ENCODE results near the gene HCN4. TPM values are rescaled to one million over a fixed set of nuclear protein-coding genes. Genes with fewer than 3 reads are reported as not detected.
A peak's percentile ranks its signal among the peaks of the same experiment; 100 is the strongest.

HCN4 gene
- total and polyA plus RNA-seq, 10 donors, result not detected

DNA sequence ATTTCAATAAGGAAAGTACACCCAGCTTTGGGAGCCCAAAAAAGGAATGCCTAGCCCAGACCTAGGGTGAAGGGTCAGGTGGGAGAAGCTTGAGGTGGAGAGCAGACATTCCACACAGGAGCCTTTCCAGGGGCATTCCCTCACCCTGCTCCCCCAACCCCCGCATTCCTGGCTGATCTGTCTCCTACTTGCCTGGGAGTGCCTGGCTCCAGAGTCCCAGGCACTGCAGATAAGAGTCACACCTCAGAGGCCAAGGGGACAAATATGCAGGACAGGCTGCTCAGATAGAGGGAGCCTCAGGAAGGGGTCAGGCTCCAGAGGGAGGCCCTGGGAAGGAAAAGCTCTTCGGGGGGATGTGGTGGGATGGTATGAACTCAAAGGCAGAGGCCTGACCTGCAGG, 20.8 kb upstream of the HCN4 start:
- Histone ChIP-seq H3K27me3 (replicated peaks in 1 of 7) (peaks cover 0 to 66% (median 4%) of the 10 kb centered on the region in 7 donors), H3K4me3 (no peak overlapping the region), H3K9me3 (no peaks in the 10 kb centered on the region), H3K4me1 (no peaks in the 10 kb centered on the region), H3K36me3 (no peaks in the 10 kb centered on the region), H3K27ac (no peak overlapping the region)
- peak; percentile 60 for DNase-seq
- intact Hi-C loops (cut with DNase I; ENCODE audit: low total_unique reads), result no loop called here
- TF ChIP-seq, protein P1, sequence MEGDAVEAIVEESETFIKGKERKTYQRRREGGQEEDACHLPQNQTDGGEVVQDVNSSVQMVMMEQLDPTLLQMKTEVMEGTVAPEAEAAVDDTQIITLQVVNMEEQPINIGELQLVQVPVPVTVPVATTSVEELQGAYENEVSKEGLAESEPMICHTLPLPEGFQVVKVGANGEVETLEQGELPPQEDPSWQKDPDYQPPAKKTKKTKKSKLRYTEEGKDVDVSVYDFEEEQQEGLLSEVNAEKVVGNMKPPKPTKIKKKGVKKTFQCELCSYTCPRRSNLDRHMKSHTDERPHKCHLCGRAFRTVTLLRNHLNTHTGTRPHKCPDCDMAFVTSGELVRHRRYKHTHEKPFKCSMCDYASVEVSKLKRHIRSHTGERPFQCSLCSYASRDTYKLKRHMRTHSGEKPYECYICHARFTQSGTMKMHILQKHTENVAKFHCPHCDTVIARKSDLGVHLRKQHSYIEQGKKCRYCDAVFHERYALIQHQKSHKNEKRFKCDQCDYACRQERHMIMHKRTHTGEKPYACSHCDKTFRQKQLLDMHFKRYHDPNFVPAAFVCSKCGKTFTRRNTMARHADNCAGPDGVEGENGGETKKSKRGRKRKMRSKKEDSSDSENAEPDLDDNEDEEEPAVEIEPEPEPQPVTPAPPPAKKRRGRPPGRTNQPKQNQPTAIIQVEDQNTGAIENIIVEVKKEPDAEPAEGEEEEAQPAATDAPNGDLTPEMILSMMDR (IDR thresholded peaks at IDR 0.05 in 8 of 11, conservative IDR thresholded peaks at IDR 0.05 in 3 of 11), result no peak
- TF ChIP-seq POLR2A (IDR thresholded peaks at IDR 0.05) (no peak), POLR2AphosphoS5 (IDR thresholded peaks at IDR 0.05) (no peak)
- WGBS, 5 donors, result 36 to 79% (median 52%) methylated on average over 2 of the region's 2 CpGs

DNA sequence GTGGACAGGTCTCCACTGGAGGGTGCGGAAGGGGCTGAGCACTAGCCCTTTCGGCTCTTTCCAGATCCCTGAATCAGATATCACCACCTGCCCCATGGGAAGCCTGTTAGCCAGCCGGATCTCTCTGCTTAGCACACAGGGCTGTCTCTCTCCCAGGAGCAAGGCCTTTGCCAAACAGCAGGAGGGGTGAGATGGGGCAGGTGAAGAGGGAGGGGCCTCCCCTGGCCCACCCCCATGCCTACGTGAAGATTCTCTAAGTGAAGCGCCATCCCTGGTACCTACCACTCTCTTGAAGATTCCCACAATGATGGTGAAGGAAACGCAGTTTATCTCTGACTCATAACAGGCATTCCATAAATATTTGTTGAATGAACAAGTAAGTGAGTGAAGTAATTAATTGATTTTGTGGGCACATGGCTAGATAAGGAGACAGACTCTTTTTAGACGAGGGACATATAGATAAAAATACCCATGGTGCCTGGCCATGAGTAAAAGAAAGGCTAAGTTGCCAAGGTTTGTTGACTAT, 19.6 kb upstream of the HCN4 start:
- intact Hi-C loops (cut with DNase I; ENCODE audit: low total_unique reads), result no loop called here
- TF ChIP-seq POLR2A (IDR thresholded peaks at IDR 0.05), result no peak
- TF ChIP-seq, protein P1 (IDR thresholded peaks at IDR 0.05 in 8 of 11, conservative IDR thresholded peaks at IDR 0.05 in 3 of 11), result no peak
- TF ChIP-seq POLR2AphosphoS5 (IDR thresholded peaks at IDR 0.05), result no peak

GRCh38 chr15:73387507-73388255, 18.9 kb upstream of the HCN4 start:
- H3K4me1 ChIP-seq, result no peaks in the 10 kb centered on the region
- TF ChIP-seq, protein P1 (IDR thresholded peaks at IDR 0.05 in 8 of 11, conservative IDR thresholded peaks at IDR 0.05 in 3 of 11), result no peak
- TF ChIP-seq POLR2AphosphoS5 (IDR thresholded peaks at IDR 0.05), result no peak
- no peak for TF ChIP-seq POLR2A (IDR thresholded peaks at IDR 0.05)
- peaks cover 0 to 5% (median 0%) of the 10 kb centered on the region in 8 donors for H3K9me3 ChIP-seq
- peaks cover 0 to 62% (median 4%) of the 10 kb centered on the region in 7 donors for H3K27me3 ChIP-seq (replicated peaks in 1 of 7)
- no peak overlapping the region for H3K4me3 ChIP-seq
- H3K36me3 ChIP-seq, result no peaks in the 10 kb centered on the region
- H3K27ac ChIP-seq, result no peak overlapping the region
- peak; percentile 34 for DNase-seq
- intact Hi-C loops (cut with DNase I; ENCODE audit: low total_unique reads), result no loop called here
- 68 to 76% (median 70%) methylated on average over 8 to 12 of the region's 12 CpGs for WGBS, 5 donors

More for the DNA sequence above, 19.6 kb upstream of the HCN4 start:
- Histone ChIP-seq H3K36me3 (no peaks in the 10 kb centered on the region), H3K27ac (no peak overlapping the region), H3K4me1 (no peaks in the 10 kb centered on the region), H3K4me3 (no peak overlapping the region), H3K9me3 (peaks cover 0 to under 1% (median 0%) of the 10 kb centered on the region in 8 donors), H3K27me3 (replicated peaks in 1 of 7) (peaks cover 0 to 64% (median 4%) of the 10 kb centered on the region in 7 donors)
- WGBS, 5 donors, result 58 to 76% (median 73%) methylated on average over 4 to 7 of the region's 7 CpGs
- no peak for DNase-seq

GRCh38 chr15:73386886-73387506, 18.2 kb upstream of the HCN4 start:
- peak; percentile 25 for DNase-seq
- intact Hi-C loops (cut with DNase I; ENCODE audit: low total_unique reads), result no loop called here
- H3K9me3 ChIP-seq, result peaks cover 0 to 5% (median 0%) of the 10 kb centered on the region in 8 donors
- no peaks in the 10 kb centered on the region for H3K36me3 ChIP-seq
- 54 to 65% (median 60%) methylated on average over 8 of the region's 8 CpGs for WGBS, 5 donors
- no peaks in the 10 kb centered on the region for H3K4me1 ChIP-seq
- peaks cover 0 to 68% (median 4%) of the 10 kb centered on the region in 7 donors for H3K27me3 ChIP-seq (replicated peaks in 1 of 7)
- H3K27ac ChIP-seq, result no peak overlapping the region
- TF ChIP-seq, protein P1 (IDR thresholded peaks at IDR 0.05 in 8 of 11, conservative IDR thresholded peaks at IDR 0.05 in 3 of 11), result no peak
- no peak for TF ChIP-seq POLR2A (IDR thresholded peaks at IDR 0.05)
- no peak for TF ChIP-seq POLR2AphosphoS5 (IDR thresholded peaks at IDR 0.05)
- no peak overlapping the region for H3K4me3 ChIP-seq

All from spleen (tissue), 11 donors.